Nephron progenitor cell (in vitro differentiated cells): Measurements from ENCODE around the gene NCMAP.

Source experiments
- DNase-seq: peaks from one replicate; pipeline ENCODE4 v3.0.0; 2021
- H3K27ac Mint-ChIP-seq: 2 replicates; pipeline ENCODE4 v1.8.0; 2021; ENCODE audit warnings: mild to moderate bottlenecking, moderate library complexity, mixed read lengths
- H3K27me3 Mint-ChIP-seq: 2 replicates; pipeline ENCODE4 v1.8.0; 2021; ENCODE audit warnings: mild to moderate bottlenecking, low read depth, mixed read lengths; ENCODE audit not compliant: poor library complexity
- H3K36me3 Mint-ChIP-seq: 2 replicates; pipeline ENCODE4 v1.8.0; 2021; ENCODE audit warnings: low read depth, mixed read lengths
- H3K4me1 Mint-ChIP-seq: 2 replicates; pipeline ENCODE4 v1.8.0; 2021; ENCODE audit warnings: mixed read lengths
- H3K4me3 Mint-ChIP-seq: 2 replicates; pipeline ENCODE4 v1.8.0; 2021; ENCODE audit warnings: mild to moderate bottlenecking, moderate library complexity, mixed read lengths
- H3K9me3 Mint-ChIP-seq: 2 replicates; pipeline ENCODE4 v1.8.0; 2021; ENCODE audit warnings: mild to moderate bottlenecking, moderate library complexity, mixed read lengths
- TF ChIP-seq, protein P1 (sequence below): fragments of 200-600 bp; sonication (generic); IDR thresholded peaks from 2 replicates; pipeline ENCODE4 v1.5.0; 2021; ENCODE audit warnings: antibody characterized with exemption

Gene NCMAP

GRCh38 chr1:24554714-24555113 is 1.2 kb upstream of the NCMAP start:
- Mint-ChIP-seq H3K27ac (no peak overlapping the region), H3K9me3 (no peaks in the 10 kb centered on the region), H3K4me3 (no peak overlapping the region), H3K27me3 (peaks cover 53% of the 10 kb centered on the region), H3K36me3 (no peaks in the 10 kb centered on the region), H3K4me1 (peaks cover 47% of the 10 kb centered on the region)
- TF ChIP-seq, protein P1, sequence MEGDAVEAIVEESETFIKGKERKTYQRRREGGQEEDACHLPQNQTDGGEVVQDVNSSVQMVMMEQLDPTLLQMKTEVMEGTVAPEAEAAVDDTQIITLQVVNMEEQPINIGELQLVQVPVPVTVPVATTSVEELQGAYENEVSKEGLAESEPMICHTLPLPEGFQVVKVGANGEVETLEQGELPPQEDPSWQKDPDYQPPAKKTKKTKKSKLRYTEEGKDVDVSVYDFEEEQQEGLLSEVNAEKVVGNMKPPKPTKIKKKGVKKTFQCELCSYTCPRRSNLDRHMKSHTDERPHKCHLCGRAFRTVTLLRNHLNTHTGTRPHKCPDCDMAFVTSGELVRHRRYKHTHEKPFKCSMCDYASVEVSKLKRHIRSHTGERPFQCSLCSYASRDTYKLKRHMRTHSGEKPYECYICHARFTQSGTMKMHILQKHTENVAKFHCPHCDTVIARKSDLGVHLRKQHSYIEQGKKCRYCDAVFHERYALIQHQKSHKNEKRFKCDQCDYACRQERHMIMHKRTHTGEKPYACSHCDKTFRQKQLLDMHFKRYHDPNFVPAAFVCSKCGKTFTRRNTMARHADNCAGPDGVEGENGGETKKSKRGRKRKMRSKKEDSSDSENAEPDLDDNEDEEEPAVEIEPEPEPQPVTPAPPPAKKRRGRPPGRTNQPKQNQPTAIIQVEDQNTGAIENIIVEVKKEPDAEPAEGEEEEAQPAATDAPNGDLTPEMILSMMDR = no peak
- DNase-seq = no peak

GRCh38 chr1:24556414-24556795 is 518 bp downstream of the NCMAP start:
- H3K27ac Mint-ChIP-seq = no peak overlapping the region
- H3K9me3 Mint-ChIP-seq = no peaks in the 10 kb centered on the region
- peaks cover 38% of the 10 kb centered on the region for H3K4me1 Mint-ChIP-seq
- H3K36me3 Mint-ChIP-seq = no peaks in the 10 kb centered on the region
- TF ChIP-seq, protein P1 = no peak
- peaks cover 52% of the 10 kb centered on the region for H3K27me3 Mint-ChIP-seq
- peak overlapping the region; percentile 60 for H3K4me3 Mint-ChIP-seq
- DNase-seq = no peak

DNA sequence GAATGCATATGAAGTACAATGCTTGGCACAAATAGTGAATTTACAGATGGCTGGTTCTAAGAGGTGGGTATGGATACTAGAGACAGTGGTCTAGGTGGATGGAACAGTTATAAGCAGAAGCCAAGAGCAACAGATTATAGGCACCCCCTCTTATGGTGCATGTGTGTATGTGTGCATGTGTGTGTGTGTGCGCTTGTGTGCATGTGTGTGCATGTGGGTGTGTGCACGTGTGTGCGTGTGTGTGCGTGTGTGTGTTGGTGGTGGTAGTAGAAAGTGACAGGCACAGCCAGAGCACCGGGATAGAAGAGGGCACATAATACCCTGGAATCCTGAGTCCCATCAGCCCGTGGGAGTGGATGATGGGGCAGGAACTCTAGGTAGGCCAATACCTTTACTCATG is 1.3 kb downstream of the NCMAP start:
- TF ChIP-seq, protein P1 = no peak
- Mint-ChIP-seq H3K36me3 (no peaks in the 10 kb centered on the region), H3K4me3 (no peak overlapping the region)

GRCh38 chr1:24557711-24558131 is 1.8 kb downstream of the NCMAP start:
- no peak for DNase-seq
- H3K4me3 Mint-ChIP-seq = no peak overlapping the region
- H3K4me1 Mint-ChIP-seq = peaks cover 26% of the 10 kb centered on the region
- no peak overlapping the region for H3K27ac Mint-ChIP-seq
- TF ChIP-seq, protein P1 = no peak
- H3K36me3 Mint-ChIP-seq = no peaks in the 10 kb centered on the region
- no peaks in the 10 kb centered on the region for H3K9me3 Mint-ChIP-seq
- peaks cover 59% of the 10 kb centered on the region for H3K27me3 Mint-ChIP-seq

More for the DNA sequence above, 1.3 kb downstream of the NCMAP start:
- H3K4me1 Mint-ChIP-seq = peaks cover 30% of the 10 kb centered on the region
- DNase-seq = no peak
- H3K27ac Mint-ChIP-seq = no peak overlapping the region
- peaks cover 56% of the 10 kb centered on the region for H3K27me3 Mint-ChIP-seq
- no peaks in the 10 kb centered on the region for H3K9me3 Mint-ChIP-seq

GRCh38 chr1:24558455-24558854 is 2.6 kb downstream of the NCMAP start:
- DNase-seq = no peak
- H3K36me3 Mint-ChIP-seq = no peaks in the 10 kb centered on the region
- no peaks in the 10 kb centered on the region for H3K9me3 Mint-ChIP-seq
- no peak overlapping the region for H3K27ac Mint-ChIP-seq
- no peak overlapping the region for H3K4me3 Mint-ChIP-seq
- TF ChIP-seq, protein P1 = no peak
- peaks cover 26% of the 10 kb centered on the region for H3K4me1 Mint-ChIP-seq
- peaks cover 60% of the 10 kb centered on the region for H3K27me3 Mint-ChIP-seq

GRCh38 chr1:24558902-24559791 is 3.3 kb downstream of the NCMAP start:
- Mint-ChIP-seq H3K4me3 (no peak overlapping the region), H3K9me3 (no peaks in the 10 kb centered on the region), H3K4me1 (peaks cover 26% of the 10 kb centered on the region), H3K27me3 (peaks cover 60% of the 10 kb centered on the region), H3K36me3 (no peaks in the 10 kb centered on the region), H3K27ac (no peak overlapping the region)
- TF ChIP-seq, protein P1 = no peak
- peak; percentile 51 for DNase-seq
